IPS-18c (cell line): ENCODE data around the gene CTPS1.

Experiments used
- H3K4me3 ChIP-seq: 2 replicates; pipeline ENCODE4 v1.7.0; 2013; ENCODE audit warnings: low read depth, mild to moderate bottlenecking, low read length, moderate library complexity; ENCODE audit not compliant: insufficient read depth
- H3K9me3 ChIP-seq: one replicate; pipeline ENCODE4 v1.6.1; 2013; ENCODE audit warnings: mild to moderate bottlenecking, low read length, moderate library complexity; ENCODE audit not compliant: control insufficient read depth, insufficient read depth

Gene CTPS1, protein sequence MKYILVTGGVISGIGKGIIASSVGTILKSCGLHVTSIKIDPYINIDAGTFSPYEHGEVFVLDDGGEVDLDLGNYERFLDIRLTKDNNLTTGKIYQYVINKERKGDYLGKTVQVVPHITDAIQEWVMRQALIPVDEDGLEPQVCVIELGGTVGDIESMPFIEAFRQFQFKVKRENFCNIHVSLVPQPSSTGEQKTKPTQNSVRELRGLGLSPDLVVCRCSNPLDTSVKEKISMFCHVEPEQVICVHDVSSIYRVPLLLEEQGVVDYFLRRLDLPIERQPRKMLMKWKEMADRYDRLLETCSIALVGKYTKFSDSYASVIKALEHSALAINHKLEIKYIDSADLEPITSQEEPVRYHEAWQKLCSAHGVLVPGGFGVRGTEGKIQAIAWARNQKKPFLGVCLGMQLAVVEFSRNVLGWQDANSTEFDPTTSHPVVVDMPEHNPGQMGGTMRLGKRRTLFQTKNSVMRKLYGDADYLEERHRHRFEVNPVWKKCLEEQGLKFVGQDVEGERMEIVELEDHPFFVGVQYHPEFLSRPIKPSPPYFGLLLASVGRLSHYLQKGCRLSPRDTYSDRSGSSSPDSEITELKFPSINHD

GRCh38 chr1:40979241-40980067 lies at the start of gene CTPS1:
CTPS1 (plus strand) TSS chr1:40979696; CDS start chr1:40983291, 3,595 bp downstream.
- Histone ChIP-seq H3K9me3 (no peaks in the 10 kb centered on the region), H3K4me3 (peak within 1 kb of the TSS; percentile 95)

GRCh38 chr1:40930174-40930964 lies 49.1 kb upstream of the CTPS1 start:
- H3K4me3 ChIP-seq: no peak overlapping the region

DNA sequence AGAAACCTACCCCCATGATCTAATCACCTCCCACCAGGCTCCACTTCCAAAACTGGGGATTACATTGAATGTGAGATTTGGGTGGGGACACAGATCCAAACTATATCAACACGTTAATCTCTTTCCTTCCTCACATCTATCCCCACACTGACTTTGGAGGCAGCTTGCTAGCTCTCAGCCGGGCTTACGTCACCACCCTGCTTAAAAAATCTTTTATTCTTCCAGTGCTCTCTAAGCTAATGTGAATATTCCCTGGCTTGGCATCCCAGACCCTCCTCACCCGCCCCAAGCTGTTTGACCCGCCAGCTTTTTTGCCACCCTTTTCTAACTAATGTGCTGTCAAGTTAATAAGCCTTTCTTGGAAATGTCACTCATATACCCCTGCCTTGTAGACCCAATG lies 47.9 kb upstream of the CTPS1 start:
- Histone ChIP-seq H3K9me3 (peaks cover 2% of the 10 kb centered on the region), H3K4me3 (no peak overlapping the region)

More at GRCh38 chr1:40930174-40930964, 49.1 kb upstream of the CTPS1 start:
- peaks cover 2% of the 10 kb centered on the region for H3K9me3 ChIP-seq

DNA sequence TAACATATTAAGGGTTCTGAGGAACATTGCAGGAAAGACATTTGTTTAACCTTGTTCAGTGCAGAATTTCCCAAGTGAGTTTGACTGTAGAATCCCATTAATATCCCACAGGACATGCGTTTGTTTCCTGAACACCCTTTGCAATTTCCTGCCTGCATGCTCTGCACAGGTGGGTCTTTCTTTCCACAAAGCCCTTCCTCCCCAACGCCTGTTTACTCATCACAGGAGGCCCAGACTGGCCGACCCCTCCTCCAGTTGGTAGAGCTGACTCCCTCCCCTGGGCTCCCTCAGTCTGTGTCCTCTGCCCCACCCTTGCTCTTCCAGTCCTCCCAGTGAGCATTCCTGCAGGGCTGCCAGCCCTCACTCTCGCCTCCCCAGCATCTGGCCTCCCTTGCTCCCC lies 47.5 kb upstream of the CTPS1 start:
- Histone ChIP-seq H3K9me3 (no peaks in the 10 kb centered on the region), H3K4me3 (no peak overlapping the region)

DNA sequence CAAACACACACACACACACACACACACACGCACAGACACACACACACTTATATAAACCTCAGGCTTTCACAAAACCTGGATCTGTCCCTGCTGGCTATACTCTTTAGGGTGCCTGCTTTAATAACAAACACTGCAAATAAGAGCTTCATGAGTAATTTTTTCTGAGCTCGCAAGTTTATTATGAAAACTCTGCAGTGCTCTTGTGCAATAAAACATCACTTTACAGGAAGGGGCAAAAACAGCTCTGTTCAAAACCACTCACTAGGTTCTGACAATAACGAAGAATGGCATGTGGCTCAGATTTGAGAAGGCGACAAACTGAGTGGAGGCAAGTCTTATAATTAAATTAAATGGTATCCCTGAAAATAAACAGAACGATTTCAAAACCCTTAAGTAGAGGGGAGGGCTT lies 42.6 kb upstream of the CTPS1 start:
- H3K9me3 ChIP-seq: no peaks in the 10 kb centered on the region
- H3K4me3 ChIP-seq: no peak overlapping the region

DNA sequence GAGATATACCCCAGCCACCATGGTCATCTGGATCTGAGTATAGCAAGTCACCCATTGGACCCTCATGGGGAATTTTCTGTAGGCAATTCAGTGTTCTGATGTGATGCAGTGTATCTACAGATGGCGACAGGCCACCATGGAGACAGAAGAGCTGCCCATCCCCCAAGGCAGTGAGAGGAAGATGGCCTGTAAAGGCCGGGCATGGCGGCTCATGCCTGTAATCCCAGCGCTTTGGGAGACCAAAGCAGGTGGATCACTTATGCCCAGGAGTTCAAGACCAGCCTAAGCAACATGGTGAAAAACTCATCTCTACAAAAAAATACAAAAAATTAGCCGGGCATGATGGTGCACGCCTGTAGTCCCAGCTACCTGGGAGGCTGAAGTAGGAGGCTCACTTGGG lies 41.1 kb upstream of the CTPS1 start:
- Histone ChIP-seq H3K9me3 (no peaks in the 10 kb centered on the region), H3K4me3 (no peak overlapping the region)

- Histone ChIP-seq H3K4me3 (no peak overlapping the region), H3K9me3 (no peaks in the 10 kb centered on the region)
Measured at GRCh38 chr1:40939320-40940059, 40.0 kb upstream of the CTPS1 start.

GRCh38 chr1:40944326-40944725 lies 35.2 kb upstream of the CTPS1 start:
- no peak overlapping the region for H3K4me3 ChIP-seq
- H3K9me3 ChIP-seq: no peaks in the 10 kb centered on the region

DNA sequence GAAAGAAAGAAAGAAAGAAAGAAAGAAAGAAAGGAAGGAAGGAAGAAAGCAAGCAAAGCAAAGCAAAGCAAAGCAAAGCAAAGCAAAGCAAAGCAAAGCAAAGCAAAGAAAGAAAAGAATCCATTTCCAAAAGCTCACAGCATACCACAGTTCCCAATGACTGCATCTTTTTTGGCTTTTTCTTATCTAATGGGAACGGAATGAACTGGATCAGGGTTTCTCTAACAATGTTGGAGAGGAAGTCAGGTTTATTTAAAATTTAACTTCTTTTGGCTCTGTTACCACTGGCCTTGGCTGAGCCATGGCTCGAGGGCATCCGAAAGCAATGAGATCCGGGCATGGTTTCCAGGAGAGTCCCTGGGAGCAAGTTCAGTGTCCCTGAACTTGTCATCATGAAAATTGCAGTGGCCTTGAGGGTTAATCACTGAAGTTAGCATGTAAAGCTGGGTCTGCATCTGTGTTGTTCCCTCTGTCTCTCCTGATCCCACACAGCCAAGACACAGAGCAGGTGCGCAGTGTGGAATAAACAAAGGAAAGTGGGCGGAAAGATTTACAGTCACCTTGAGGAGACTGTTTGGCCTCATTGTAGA lies 34.6 kb upstream of the CTPS1 start:
- H3K4me3 ChIP-seq: no peak overlapping the region

DNA sequence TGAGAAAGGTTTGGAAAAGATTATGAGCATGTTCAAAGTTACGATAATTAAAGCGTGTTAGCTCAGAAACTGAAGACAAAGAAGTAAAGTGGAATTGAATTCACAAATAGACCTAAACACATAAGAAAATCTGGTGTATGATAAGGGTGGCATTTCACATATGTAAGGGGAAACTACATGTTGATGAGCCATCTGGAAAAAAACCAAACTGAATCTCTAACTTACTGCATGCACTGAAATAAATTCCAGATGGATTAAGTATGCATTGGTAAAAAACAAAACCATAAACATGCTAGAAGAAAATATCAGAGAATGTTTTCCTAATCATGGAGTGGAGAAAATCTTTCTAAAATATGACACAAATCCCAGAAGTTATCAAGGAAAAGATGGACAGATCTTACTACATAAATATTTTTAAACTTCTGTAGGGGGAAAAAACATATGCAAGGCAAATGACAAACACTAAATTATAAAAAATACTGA lies 34.0 kb upstream of the CTPS1 start:
- Histone ChIP-seq H3K4me3 (no peak overlapping the region), H3K9me3 (no peaks in the 10 kb centered on the region)

More for the DNA sequence above, 34.6 kb upstream of the CTPS1 start:
- H3K9me3 ChIP-seq: no peaks in the 10 kb centered on the region

DNA sequence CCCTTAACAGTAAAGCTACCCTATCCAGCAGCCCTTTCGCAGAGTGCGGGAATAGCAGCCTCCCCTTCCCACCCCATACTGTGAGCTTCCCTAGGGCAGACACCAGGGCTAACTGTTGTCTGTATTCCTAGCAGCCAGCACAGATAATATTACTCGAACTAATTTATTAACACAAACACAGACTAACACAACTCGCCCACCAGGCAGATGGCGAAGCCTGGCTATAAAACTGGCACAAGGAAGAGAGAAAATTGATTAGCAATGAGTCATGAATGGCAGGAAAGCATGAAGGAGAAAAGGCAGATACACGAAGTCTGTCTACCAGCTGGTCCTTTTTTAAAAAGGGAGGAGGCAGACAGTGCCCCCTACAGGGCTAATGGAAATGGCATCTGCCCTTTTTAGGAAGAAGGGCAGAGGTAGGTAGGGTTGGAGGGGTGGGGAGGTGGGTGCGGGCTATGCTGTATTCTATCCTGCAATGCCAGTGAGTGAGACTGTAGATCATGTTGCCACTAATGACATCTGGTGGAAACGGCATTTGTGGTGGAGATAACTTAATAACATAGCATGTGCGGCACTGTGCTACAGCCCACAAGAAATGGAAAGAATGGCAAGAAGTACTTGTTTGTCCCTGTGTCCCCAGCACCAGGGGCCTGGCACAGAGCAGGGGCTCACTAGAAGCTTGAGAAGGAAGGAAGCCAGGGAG lies 30.6 kb upstream of the CTPS1 start:
- Histone ChIP-seq H3K4me3 (no peak overlapping the region), H3K9me3 (no peaks in the 10 kb centered on the region)

- no peak overlapping the region for H3K4me3 ChIP-seq
- H3K9me3 ChIP-seq: no peaks in the 10 kb centered on the region
Measured at GRCh38 chr1:40949563-40949962, 29.9 kb upstream of the CTPS1 start.

DNA sequence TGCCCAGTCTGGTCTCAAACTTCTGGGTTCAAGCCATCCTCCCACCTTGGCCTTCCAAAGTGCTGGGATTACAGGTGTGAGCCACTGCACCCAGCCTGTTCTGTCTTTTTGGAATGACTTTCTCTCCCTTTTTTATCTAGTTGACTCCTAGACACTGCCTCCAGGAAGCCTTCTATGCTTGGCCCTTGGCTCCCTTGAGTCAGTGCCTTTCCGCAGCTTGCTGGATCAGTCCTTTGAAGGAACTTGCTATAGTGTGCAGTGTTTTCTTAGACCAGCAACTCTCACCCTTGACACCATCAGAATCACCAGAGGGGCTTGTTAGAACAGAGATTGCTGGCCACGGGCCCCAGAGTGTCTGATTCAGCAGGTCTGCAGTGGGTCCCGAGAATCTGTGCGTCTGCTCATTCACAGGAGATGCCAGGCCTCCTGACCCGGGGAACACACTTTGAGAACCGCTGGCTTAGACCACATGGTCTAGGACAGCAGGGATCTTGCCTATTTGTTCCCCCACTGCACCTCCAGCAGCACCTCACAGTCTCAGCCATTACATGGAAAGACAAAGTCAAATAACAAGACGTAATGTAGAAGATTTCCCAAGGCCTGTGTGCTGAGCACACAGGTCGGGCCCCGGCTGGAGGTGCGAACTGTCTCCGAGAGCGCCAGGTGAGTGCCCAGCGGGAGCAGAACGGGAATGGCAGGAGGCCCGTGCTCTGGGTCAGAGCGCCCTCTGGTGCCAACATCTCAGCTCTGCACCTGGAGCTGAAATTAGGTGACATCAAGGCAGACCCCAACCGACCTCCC lies 27.4 kb upstream of the CTPS1 start:
- Histone ChIP-seq H3K4me3 (no peak overlapping the region), H3K9me3 (peaks cover 2% of the 10 kb centered on the region)

GRCh38 chr1:40952744-40953315 lies 26.7 kb upstream of the CTPS1 start:
- no peak overlapping the region for H3K4me3 ChIP-seq
- H3K9me3 ChIP-seq: peaks cover 2% of the 10 kb centered on the region

DNA sequence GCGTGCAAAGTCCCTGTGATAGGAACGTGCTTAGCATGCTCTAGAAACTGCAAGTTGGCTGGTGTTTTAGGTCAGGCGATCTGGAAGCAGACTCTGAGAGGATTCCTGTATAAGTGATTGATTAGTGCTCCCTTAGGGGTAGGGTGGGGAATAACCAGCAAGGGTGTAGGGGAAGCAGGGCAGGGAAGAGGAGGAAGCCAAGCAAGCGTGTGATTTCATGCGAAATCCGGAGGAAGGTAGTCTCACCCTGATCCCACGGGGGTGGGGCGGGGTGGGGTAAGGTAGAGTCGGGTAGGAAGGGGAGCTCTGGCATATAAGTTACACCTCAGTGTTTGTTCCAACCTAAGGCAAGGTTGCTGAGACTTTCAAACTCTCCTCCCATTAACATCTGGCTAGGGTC lies 24.9 kb upstream of the CTPS1 start:
- Histone ChIP-seq H3K9me3 (peaks cover 2% of the 10 kb centered on the region), H3K4me3 (no peak overlapping the region)
